GM19043 (cell line): ENCODE data around the gene ASB18.
"Not testable (repeated sequence)": the region's sequence is repeated elsewhere in the genome, so short reads cannot be mapped to it uniquely, and the experiment has no call there.

ENCODE experiments used
- ATAC-seq: cut with Tn5 transposase; IDR thresholded peaks from one replicate; pipeline ENCODE4 v1.9.1; 2021; ENCODE audit warnings: low read depth; ENCODE audit not compliant: unreplicated experiment

ASB18 gene

DNA sequence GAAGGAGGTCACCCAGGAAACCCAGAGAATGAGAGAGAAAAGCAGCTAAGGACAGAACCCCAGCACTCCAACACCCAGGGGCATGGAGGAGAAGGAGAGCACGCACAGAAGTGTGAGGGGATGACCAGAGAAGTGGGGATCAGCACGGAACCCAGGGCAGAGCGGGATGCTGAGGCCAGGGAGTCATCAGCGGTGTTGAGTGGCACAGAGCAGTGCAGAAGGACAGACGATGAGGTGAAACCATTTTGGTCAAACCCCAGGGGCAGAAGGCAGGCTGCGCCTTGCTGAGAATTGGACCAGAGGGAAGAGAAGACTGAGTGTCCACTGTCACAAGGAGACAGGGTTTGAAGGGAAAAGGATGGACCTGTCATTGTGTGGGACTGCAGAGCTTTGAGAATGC lies 23.4 kb upstream of the ASB18 start:
- no peak for ATAC-seq

DNA sequence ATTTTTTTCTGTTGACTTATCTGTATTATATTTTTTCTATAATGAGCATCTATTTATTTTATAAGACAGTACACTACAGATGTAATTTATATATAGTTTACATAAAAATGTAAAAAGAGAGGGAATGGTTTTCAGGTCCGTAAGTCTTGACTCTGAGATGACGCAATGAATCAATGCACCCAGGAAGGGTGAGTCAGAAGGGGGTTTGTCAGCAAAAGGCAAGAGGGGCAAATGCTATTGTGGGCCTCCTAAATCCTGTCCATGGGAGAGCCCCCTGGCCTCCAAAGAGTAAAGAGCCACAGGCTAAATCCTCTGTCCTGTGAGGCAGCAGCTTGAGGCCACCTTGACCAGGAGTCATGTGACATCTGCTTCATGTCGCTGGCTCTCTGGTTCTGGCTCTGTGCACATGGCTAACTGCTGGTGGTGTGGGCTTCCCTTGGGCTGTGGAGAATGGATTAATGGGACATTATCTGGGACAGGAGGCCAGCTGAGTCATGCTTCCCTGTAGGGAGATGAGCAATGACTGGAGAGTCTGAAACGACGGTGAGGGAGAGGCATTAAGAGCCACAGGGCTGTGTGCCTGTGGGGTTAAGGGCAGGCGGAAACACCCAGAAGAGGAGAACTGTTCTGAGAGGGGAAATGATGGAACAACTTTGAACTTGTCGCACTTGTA lies 22.8 kb upstream of the ASB18 start:
- ATAC-seq, result no peak

- ATAC-seq, result no peak
Observed at GRCh38 chr2:236284208-236284607, 20.0 kb upstream of the ASB18 start.

DNA sequence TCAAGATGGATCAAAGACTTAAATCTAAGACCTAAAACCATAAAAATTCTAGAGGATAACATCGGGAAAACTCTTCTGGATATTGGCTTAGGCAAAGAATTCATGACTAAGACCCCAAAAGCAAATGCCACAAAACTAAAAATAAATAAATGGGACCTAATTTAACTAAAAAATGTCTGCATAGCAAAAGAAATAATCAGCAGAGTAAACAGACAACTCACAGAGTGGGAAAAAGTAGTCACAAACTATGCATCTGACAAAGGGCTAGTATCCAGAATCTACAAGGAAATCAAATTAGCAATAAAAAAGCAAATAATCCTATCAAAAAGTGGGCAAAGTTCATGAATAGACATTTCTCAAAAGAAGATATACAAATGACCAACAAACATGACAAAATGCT lies 18.2 kb upstream of the ASB18 start:
- no peak for ATAC-seq

GRCh38 chr2:236281423-236281822 lies 17.2 kb upstream of the ASB18 start:
- no peak for ATAC-seq

DNA sequence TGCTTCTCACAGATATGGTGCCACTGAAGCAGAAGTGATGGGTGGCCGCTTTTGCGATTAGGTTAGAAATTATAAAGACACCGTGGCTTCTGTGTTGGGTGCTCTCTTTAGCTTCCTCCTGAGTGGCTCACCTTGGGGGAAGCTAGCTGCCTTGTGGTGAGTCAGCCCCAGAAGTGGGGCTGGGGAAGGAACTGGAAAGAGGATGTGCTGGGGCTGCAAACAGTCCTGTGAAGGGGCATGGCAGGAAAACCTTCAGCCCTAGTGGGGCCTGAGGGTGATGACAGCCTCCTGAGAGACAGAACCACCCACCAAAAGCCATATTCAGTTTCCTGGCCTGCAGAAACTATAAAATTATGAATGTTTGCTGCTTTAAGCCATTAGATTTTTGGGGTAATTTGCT lies 8.9 kb upstream of the ASB18 start:
- ATAC-seq, result no peak

- ATAC-seq, result no peak
Observed at GRCh38 chr2:236271851-236272250, 7.6 kb upstream of the ASB18 start.

DNA sequence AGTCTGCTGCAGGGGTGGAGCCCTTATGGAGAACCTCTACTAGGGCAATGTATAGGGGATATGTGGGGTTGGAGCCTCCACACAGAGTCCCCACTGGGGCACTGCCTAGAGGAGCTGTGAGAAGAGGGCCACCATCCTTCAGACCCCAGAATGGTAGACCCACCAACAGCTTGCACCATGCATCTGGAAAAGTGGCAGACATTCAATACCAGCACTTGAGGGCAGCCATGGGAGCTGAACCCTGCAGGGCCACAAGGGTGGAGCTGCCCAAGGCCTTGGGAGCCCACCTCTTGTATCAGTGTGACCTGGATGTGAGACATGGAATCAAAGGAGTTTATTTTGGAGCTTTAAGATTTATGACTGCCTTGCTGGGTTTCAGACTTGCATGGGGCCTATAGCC lies 5.7 kb upstream of the ASB18 start:
- not testable (repeated sequence) for ATAC-seq

DNA sequence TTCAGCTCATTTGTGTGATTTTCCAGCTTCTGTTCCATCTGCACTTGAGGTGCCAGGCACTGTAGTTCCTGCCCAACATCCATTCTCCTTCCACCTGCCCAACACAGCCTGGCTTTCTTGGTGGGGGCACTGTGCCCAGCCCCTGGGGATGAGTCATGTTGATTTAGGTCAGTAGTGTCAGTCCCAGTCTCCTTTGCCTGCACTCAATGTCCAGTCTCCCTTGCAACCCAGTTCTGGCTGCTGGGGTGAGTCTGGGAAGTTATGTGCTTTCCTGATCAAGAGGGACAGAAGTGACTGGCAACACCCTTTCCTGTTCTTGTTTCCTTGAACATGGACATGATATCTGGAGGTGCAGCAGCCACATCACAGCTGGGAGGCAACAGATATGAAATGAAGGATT lies 1.5 kb upstream of the ASB18 start:
- ATAC-seq, result no peak

- ATAC-seq, result no peak
Observed at GRCh38 chr2:236262238-236262637, 2.0 kb downstream of the ASB18 start.

DNA sequence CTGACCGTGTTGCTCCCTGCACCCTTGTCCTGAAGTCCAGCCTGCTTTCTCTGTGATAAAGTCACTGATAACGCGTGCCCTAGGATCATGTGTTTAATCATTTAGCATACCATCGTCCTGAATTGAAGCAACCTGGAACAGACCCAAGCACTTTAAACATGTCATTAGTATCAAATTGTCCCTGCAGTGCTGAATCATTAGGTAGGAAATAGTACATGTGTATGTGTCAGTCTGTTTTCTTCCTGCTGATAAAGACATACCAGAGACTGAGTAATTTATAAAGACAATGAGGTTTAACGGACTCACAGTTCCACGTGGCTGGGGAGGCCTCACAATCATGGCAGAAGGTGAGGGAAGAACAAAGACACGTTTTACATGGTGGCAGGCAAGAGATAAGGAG lies 2.8 kb downstream of the ASB18 start:
- ATAC-seq, result no peak

- no peak for ATAC-seq
Observed at GRCh38 chr2:236259371-236259770, 4.8 kb downstream of the ASB18 start.

DNA sequence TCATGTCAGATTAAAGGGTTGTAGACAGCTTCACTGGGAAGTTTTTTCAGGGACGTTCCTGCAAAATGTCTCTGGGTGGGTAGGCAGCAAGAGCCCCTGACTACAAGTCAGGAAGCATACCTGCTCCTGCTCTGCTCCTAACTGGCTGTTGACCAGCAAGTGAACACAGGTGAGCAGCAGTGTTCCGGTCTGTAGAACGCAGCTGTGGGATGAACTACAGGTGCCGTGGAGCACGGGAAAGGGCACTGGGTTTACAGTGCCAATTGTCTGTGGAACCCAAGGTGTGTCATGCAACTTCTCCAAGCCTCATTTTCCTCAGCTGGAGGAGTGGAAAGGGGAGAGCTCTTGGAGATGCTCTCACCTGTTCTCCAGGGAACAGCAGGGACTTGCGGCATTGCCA lies 6.6 kb downstream of the ASB18 start:
- no peak for ATAC-seq

DNA sequence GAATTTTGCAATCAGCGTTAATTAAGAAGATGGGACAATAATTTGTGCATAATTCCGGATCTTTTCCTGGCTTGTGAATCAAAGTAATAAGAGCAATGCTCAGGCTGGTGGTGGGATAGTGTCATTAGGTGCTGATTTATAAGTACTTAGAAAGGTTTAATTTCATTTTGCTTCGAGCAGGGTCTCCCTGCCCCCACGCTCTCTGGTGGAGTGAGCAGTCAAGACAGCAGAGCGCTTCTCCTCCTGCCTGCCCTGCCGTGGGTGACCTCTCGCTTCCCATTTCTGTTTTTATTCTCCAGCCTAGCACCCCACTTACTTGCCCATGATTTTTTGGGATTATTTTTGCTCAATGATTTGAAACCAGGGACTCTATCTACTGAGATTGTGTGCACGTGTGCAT lies 7.1 kb downstream of the ASB18 start:
- ATAC-seq, result no peak

GRCh38 chr2:236256366-236256985 lies 7.7 kb downstream of the ASB18 start:
- ATAC-seq, result no peak

DNA sequence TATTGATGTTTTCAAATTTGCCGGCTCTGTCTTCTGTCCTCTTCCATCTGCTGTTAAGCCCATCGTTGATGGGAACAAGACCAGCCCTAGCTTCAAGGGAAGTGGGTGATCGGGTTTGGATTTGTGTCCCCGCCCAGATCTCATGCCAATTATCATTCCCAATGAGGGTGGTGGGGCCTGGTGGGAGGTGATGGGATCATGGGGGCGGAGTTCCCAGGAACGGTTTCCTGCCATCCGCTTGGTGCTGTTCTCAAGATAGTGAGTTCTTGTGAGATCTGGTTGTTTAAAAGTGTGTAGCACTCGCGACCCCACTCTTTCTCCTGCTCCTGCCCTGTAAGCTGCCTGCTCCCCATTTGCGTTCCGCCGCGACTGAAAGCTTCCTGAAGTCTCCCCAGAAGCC lies 9.5 kb downstream of the ASB18 start:
- ATAC-seq, result no peak

DNA sequence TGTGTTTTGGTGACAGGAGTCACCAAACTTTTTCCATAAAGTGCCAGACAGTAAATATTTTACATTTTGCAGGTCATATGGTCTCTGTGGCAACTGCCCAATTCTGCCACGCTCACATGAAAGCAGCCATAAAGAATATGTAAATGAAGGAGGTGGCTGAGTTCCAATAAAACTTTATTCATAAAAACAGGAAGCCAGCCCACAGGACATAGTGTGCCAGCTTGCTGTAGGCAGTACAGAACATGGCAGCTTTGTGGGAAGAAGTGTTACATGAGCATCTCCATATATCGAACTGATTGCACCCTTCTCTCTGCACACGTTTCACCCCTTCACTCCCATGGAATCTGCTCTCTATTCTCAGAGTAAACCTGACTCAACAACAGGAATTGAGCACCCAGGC lies 10.2 kb downstream of the ASB18 start:
- ATAC-seq, result no peak

DNA sequence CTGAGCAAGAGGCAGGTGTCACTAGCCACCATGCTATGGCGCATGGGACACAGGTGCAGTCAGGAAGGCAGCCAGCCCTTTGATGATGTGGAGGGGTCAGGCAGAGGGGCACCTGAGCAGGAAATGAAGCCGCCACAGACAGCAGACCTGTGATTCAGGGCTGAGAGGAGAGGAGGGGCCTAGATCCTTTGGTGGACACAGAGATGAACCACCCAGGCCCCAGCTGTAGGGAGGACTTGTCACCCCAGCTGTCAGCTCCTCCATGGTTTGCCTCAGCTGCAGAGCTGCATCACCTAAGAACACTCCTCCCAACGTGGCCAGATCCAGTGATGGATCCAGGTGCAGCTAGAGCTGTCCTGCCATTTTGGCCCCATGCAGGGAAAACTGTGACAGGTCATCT lies 11.6 kb downstream of the ASB18 start:
- ATAC-seq, result no peak

GRCh38 chr2:236250909-236251579 lies 13.2 kb downstream of the ASB18 start:
- no peak for ATAC-seq

GRCh38 chr2:236250286-236250685 lies 13.9 kb downstream of the ASB18 start:
- no peak for ATAC-seq

- ATAC-seq, result no peak
Observed at GRCh38 chr2:236249066-236249465, 15.1 kb downstream of the ASB18 start.

GRCh38 chr2:236246711-236247246 lies 17.4 kb downstream of the ASB18 start:
- no peak for ATAC-seq
